Endothelial cell of umbilical vein (primary cell): ENCODE data around the gene L2HGDH. TPM values are rescaled to one million over a fixed set of nuclear protein-coding genes. Genes with fewer than 3 reads are reported as not detected.

Experiments used
- BruUV-seq: library from RNA; stranded (reverse); fragments of 400-500 nt; replicated peaks from 2 replicates; lab custom pipeline; 2021; lab: Mats Ljungman, UMichigan
- CTCF ChIA-PET: fragments of 300-600, 350-600 bp; sonication (Branson Sonifier 250); formaldehyde crosslinking; loops from one replicate; lab custom pipeline; 2021; ENCODE audit warnings: antibody characterized with exemption, inconsistent platforms; lab: Charles Lee
- POLR2A ChIA-PET: fragments of 300-600, 350-600 bp; sonication (Branson Sonifier 250); formaldehyde crosslinking; loops from one replicate; lab custom pipeline; 2021; ENCODE audit warnings: antibody characterized with exemption, inconsistent platforms; lab: Charles Lee
- DNase-seq: peaks from one replicate; pipeline ENCODE4 v3.0.0-alpha.2; 2011; ENCODE audit warnings: low read depth, low spot score
- FAIRE-seq: peaks from 2 replicates; lab custom pipeline; 2011; peaks lifted over from hg19 to GRCh38; lab: Jason Lieb, UNC
- H2AFZ ChIP-seq: 2 replicates; pipeline ENCODE4 v1.6.0; 2012; ENCODE audit warnings: low read depth, low read length, control low read depth, inconsistent platforms
- H3K27ac ChIP-seq: 2 replicates; pipeline ENCODE4 v1.5.1; 2011; ENCODE audit warnings: low read depth, mild to moderate bottlenecking, control low read depth, low read length, moderate library complexity; ENCODE audit not compliant: insufficient read depth
- H3K27me3 ChIP-seq, 2 experiments: 2 replicates each; pipeline versions ENCODE4 v1.6.0 to v1.6.1; 2011; ENCODE audit warnings: low read length in 2 of 2, mixed read lengths in 1 of 2; ENCODE audit not compliant: control insufficient read depth in 2 of 2, insufficient read depth in 2 of 2
- H3K36me3 ChIP-seq, 2 experiments: 2 replicates in 1 of 2; 3 replicates in 1 of 2; pipeline ENCODE4 v1.5.1; 2011; ENCODE audit warnings: low read length in 2 of 2, mild to moderate bottlenecking in 1 of 2, moderate library complexity in 1 of 2; ENCODE audit not compliant: control insufficient read depth in 2 of 2, insufficient read depth in 2 of 2; ENCODE audit errors: extremely low read depth in 1 of 2
- H3K4me1 ChIP-seq: 3 replicates; pipeline ENCODE4 v1.5.1; 2011; ENCODE audit warnings: mild to moderate bottlenecking, low read length; ENCODE audit not compliant: control insufficient read depth, insufficient read depth; ENCODE audit errors: extremely low read depth
- H3K4me2 ChIP-seq: 2 replicates; pipeline ENCODE4 v1.6.1; 2011; ENCODE audit warnings: low read length, control low read depth, mixed read lengths; ENCODE audit not compliant: insufficient read depth
- H3K4me3 ChIP-seq, 3 experiments: fragments of 200-600 bp in 1 of 3; sonication (generic), shearing (Covaris generic) in 1 of 3; replicated peaks in 1 of 3; 2 replicates each; pipeline ENCODE4 v1.5.1; 2011 to 2016; ENCODE audit warnings: control low read depth in 3 of 3, low read length in 3 of 3, mild to moderate bottlenecking in 2 of 3, inconsistent platforms in 1 of 3, low read depth in 1 of 3, moderate library complexity in 1 of 3; ENCODE audit not compliant: insufficient read depth in 1 of 3
- H3K79me2 ChIP-seq: 2 replicates; pipeline ENCODE4 v1.6.0; 2012; ENCODE audit warnings: low read length, inconsistent platforms; ENCODE audit not compliant: control insufficient read depth, insufficient read depth
- H3K9ac ChIP-seq: replicated peaks from 2 replicates; pipeline ENCODE3; 2011; ENCODE audit warnings: low read length, control low read depth; ENCODE audit not compliant: insufficient read depth; ENCODE audit errors: extremely low read depth
- H3K9me1 ChIP-seq: replicated peaks from 3 replicates; pipeline ENCODE4 v1.6.0; 2011; ENCODE audit warnings: mild to moderate bottlenecking, low read length; ENCODE audit not compliant: control insufficient read depth, insufficient read depth; ENCODE audit errors: extremely low read depth
- H3K9me3 ChIP-seq: replicated peaks from 2 replicates; pipeline ENCODE4 v1.5.1; 2012; ENCODE audit warnings: low read length, inconsistent platforms; ENCODE audit not compliant: control insufficient read depth, insufficient read depth
- H4K20me1 ChIP-seq: replicated peaks from 2 replicates; pipeline ENCODE3; 2011; ENCODE audit warnings: mild to moderate bottlenecking, low read length; ENCODE audit not compliant: control insufficient read depth, insufficient read depth; ENCODE audit errors: extremely low read depth
- CTCF ChIP-seq, 2 donors: IDR thresholded peaks; 1 replicate in 1 of 2; 2 replicates in 1 of 2; pipeline ENCODE4 v1.5.1; 2011; ENCODE audit warnings: low read length in 2 of 2, mild to moderate bottlenecking in 2 of 2, moderate library complexity in 2 of 2, control low read depth in 1 of 2, inconsistent platforms in 1 of 2, low read depth in 1 of 2; ENCODE audit not compliant: insufficient read depth in 1 of 2; ENCODE audit errors: extremely low read depth in 1 of 2
- EZH2 ChIP-seq: IDR thresholded peaks from 2 replicates; pipeline ENCODE4 v1.6.1; 2012; ENCODE audit warnings: borderline replicate concordance, low read depth, mild to moderate bottlenecking, moderate library complexity, low read length, inconsistent platforms; ENCODE audit not compliant: severe bottlenecking
- FOS ChIP-seq: IDR thresholded peaks from 2 replicates; pipeline ENCODE4 v1.6.1; 2011; ENCODE audit warnings: mild to moderate bottlenecking, low read length, moderate library complexity, borderline replicate concordance; ENCODE audit not compliant: insufficient read depth
- GATA2 ChIP-seq: IDR thresholded peaks from 2 replicates; pipeline ENCODE4 v1.7.0; 2011; ENCODE audit warnings: low read depth, mild to moderate bottlenecking, moderate library complexity, mixed read lengths, low read length; ENCODE audit not compliant: insufficient read length, insufficient read depth
- JUN ChIP-seq: IDR thresholded peaks from 2 replicates; pipeline ENCODE4 v1.6.1; 2011; ENCODE audit warnings: borderline replicate concordance, low read depth; ENCODE audit not compliant: insufficient read length, insufficient read depth
- MAX ChIP-seq: IDR thresholded peaks from 2 replicates; pipeline ENCODE4 v1.6.1; 2011; ENCODE audit not compliant: insufficient read depth, insufficient read length
- MYC ChIP-seq: IDR thresholded peaks from one replicate; pipeline ENCODE4 v1.6.1; 2011; ENCODE audit warnings: mild to moderate bottlenecking, low read depth, low read length
- POLR2A ChIP-seq: IDR thresholded peaks from 2 replicates; pipeline ENCODE4 v1.6.1; 2012; ENCODE audit warnings: low read depth, mild to moderate bottlenecking, control low read depth, low read length
- POLR2AphosphoS5 ChIP-seq: IDR thresholded peaks from 2 replicates; pipeline ENCODE4 v1.6.1; 2012; ENCODE audit warnings: low read depth, mild to moderate bottlenecking, control low read depth, low read length, moderate library complexity; ENCODE audit not compliant: insufficient read depth
- dilution Hi-C: fragments of 300-500 bp; cut with MboI; formaldehyde crosslinking; loops from one replicate; pipeline ENCODE4 v1.15.0; 2019; ENCODE audit warnings: low sequenced_read_pairs; ENCODE audit not compliant: extremely low pct_ligation_motif_present
- intact Hi-C: fragments of 100-400 bp; cut with micrococcal nuclease; formaldehyde crosslinking; loops from one replicate; pipeline ENCODE4 v1.10.0; 2022
- polyA plus RNA-seq, 4 experiments: library from polyadenylated mRNA; depleted of rRNA in 3 of 4; stranded (reverse) in 3 of 4; unstranded in 1 of 4; fragments of >200 nt; gene quantifications; 2 replicates each; pipeline versions ENCODE4 v1.2.1 to v1.2.3, GENCODE V29; 2011 to 2012; ENCODE audit warnings: missing spikeins in 1 of 4
- total RNA-seq: library from RNA; stranded (reverse); gene quantifications from 2 replicates; pipeline ENCODE4 v1.2.3, GENCODE V29; 2021

Gene L2HGDH
- total and polyA plus RNA-seq, 2 donors (not counting 3 experiments of a cell fraction or from before 2014, with no cell fraction given), result 2.5 to 5.3 TPM

- intact Hi-C loops, result no loop called here
- no peak overlapping the region for H3K4me3 ChIP-seq
- no peak overlapping the region for H3K4me2 ChIP-seq
- H3K79me2 ChIP-seq, result no peaks in the 10 kb centered on the region
- H3K9me1 ChIP-seq, result no peaks in the 10 kb centered on the region
- no peaks in the 10 kb centered on the region for H3K4me1 ChIP-seq
- H3K36me3 ChIP-seq, result no peaks in the 10 kb centered on the region
- H3K9me3 ChIP-seq, result no peaks in the 10 kb centered on the region
- ChIA-PET CTCF (interaction anchor here (1.4 kb wide), 1 partner anchor 10 kb away, joined by 5 read pairs; no protein-coding TSS in a partner anchor), POLR2A (no interaction called here)
- no peak for DNase-seq
- no peaks in the 10 kb centered on the region for H3K27me3 ChIP-seq
- TF ChIP-seq MAX (no peak), JUN (no peak), MYC (no peak), GATA2 (no peak), POLR2A (no peak), EZH2 (no peak), FOS (no peak), CTCF (IDR thresholded peaks at IDR 0.05; ENCODE audit: extremely low read depth in 1 of 2, insufficient read depth in 1 of 2, low read depth in 1 of 2, low read length in 2 of 2) (no peak), POLR2AphosphoS5 (no peak)
- no peak overlapping the region for H2AFZ ChIP-seq
- H4K20me1 ChIP-seq, result no peaks in the 10 kb centered on the region
- no TSS peak for BruUV-seq
- FAIRE-seq, result no peak
- no peak overlapping the region for H3K9ac ChIP-seq
- no peak overlapping the region for H3K27ac ChIP-seq
- dilution Hi-C loops, result no loop called here
Measured at GRCh38 chr14:50270932-50271331, 41.1 kb downstream of the L2HGDH start.
